ENCODE results near the gene RAB23. TPM values are rescaled to one million over a fixed set of nuclear protein-coding genes. Genes with fewer than 3 reads are reported as not detected.

RAB23 gene
- total and polyA plus RNA-seq, 2 donors (not counting 1 experiment from before 2014, with no cell fraction given): 0.12 to 0.94 TPM

GRCh38 chr6:57209030-57209429, 13.1 kb downstream of the RAB23 start:
- no peaks in the 10 kb centered on the region for H3K9me3 ChIP-seq (ENCODE audit: control extremely low read depth in 1 of 3, control insufficient read depth in 2 of 3, insufficient read depth in 1 of 3, low read length in 2 of 3)
- TF ChIP-seq CTCF (IDR thresholded peaks at IDR 0.05) (no peak), EZH2 (IDR thresholded peaks at IDR 0.05; ENCODE audit: borderline replicate concordance, insufficient read depth, low read depth, low read length, poor library complexity, severe bottlenecking) (no peak)
- no peaks in the 10 kb centered on the region for H3K27me3 ChIP-seq (replicated peaks in 1 of 4; ENCODE audit: control extremely low read depth in 1 of 4, control insufficient read depth in 3 of 4, insufficient read depth in 4 of 4, low read length in 3 of 4)
- no peaks in the 10 kb centered on the region for H3K79me2 ChIP-seq (ENCODE audit: control insufficient read depth, insufficient read depth, low read length)
- ATAC-seq (ENCODE audit: low read depth) (no peak), DNase-seq (no peak)
- H3K27ac ChIP-seq (ENCODE audit: low read length in 2 of 2): no peak overlapping the region
- POLR2A ChIA-PET: no interaction called here
- no peak overlapping the region for H3K4me3 Mint-ChIP-seq
- no peak overlapping the region for H3K27ac Mint-ChIP-seq
- no peaks in the 10 kb centered on the region for H3K9me3 Mint-ChIP-seq (ENCODE audit: insufficient read depth)
- H3K4me1 Mint-ChIP-seq: no peaks in the 10 kb centered on the region
- no peak overlapping the region for H3K9ac ChIP-seq (ENCODE audit: low read length)
- H4K20me1 ChIP-seq (ENCODE audit: control insufficient read depth, insufficient read depth, low read length, poor library complexity, severe bottlenecking): no peaks in the 10 kb centered on the region
- H3K4me2 ChIP-seq (replicated peaks; ENCODE audit: low read depth, low read length, poor library complexity, severe bottlenecking): no peak overlapping the region
- no peaks in the 10 kb centered on the region for H3K36me3 ChIP-seq (replicated peaks in 1 of 2; ENCODE audit: control extremely low read depth in 1 of 2, control insufficient read depth in 1 of 2, extremely low read depth in 1 of 2, insufficient read depth in 2 of 2, low read length in 1 of 2)
- no peaks in the 10 kb centered on the region for H3K4me1 ChIP-seq (ENCODE audit: control insufficient read depth in 2 of 2, insufficient read depth in 2 of 2, low read length in 2 of 2)
- no peaks in the 10 kb centered on the region for H3K27me3 Mint-ChIP-seq
- intact Hi-C loops (cut with micrococcal nuclease): no loop called here
- CTCF ChIA-PET: no interaction called here
- H3K4me3 ChIP-seq (ENCODE audit: control extremely low read depth in 1 of 5, extremely low read depth in 1 of 5, insufficient read depth in 1 of 5, low read depth in 2 of 5, low read length in 4 of 5): no peak overlapping the region
- no peak overlapping the region for H2AFZ ChIP-seq (ENCODE audit: insufficient read depth, low read depth, low read length, poor library complexity, severe bottlenecking)

DNA sequence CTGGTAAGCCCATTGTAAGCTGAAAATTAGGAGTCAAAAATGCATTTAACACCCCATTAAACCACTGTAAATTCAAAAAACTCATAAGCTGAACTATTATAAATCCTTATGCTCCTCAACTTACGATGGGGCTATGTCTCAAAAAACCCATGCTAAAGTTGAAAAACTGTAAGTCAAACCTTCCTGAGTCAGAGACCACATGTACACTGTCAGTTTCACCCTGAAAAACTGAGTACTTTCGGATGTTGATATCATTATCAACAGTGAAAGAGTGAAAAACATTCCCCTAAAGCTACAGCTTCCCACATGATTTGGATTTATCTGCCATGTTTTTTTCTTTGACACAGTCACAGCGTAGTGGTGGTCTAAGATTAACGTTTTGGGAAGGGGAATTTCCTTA, 14.2 kb downstream of the RAB23 start:
- H3K27me3 Mint-ChIP-seq: no peaks in the 10 kb centered on the region
- CTCF ChIA-PET: no interaction called here

More for the DNA sequence above, 14.2 kb downstream of the RAB23 start:
- DNase-seq (no peak), ATAC-seq (ENCODE audit: low read depth) (no peak)
- no peaks in the 10 kb centered on the region for H3K9me3 Mint-ChIP-seq (ENCODE audit: insufficient read depth)
- POLR2A ChIA-PET: no interaction called here
- H3K9me3 ChIP-seq (ENCODE audit: control extremely low read depth in 1 of 3, control insufficient read depth in 2 of 3, insufficient read depth in 1 of 3, low read length in 2 of 3): no peaks in the 10 kb centered on the region
- no peak overlapping the region for H2AFZ ChIP-seq (ENCODE audit: insufficient read depth, low read depth, low read length, poor library complexity, severe bottlenecking)
- no peak overlapping the region for H3K9ac ChIP-seq (ENCODE audit: low read length)
- no peaks in the 10 kb centered on the region for H3K4me1 ChIP-seq (ENCODE audit: control insufficient read depth in 2 of 2, insufficient read depth in 2 of 2, low read length in 2 of 2)
- no peaks in the 10 kb centered on the region for H3K4me1 Mint-ChIP-seq
- H3K79me2 ChIP-seq (ENCODE audit: control insufficient read depth, insufficient read depth, low read length): no peaks in the 10 kb centered on the region
- no peaks in the 10 kb centered on the region for H3K27me3 ChIP-seq (replicated peaks in 1 of 4; ENCODE audit: control extremely low read depth in 1 of 4, control insufficient read depth in 3 of 4, insufficient read depth in 4 of 4, low read length in 3 of 4)
- intact Hi-C loops (cut with micrococcal nuclease): no loop called here
- no peaks in the 10 kb centered on the region for H4K20me1 ChIP-seq (ENCODE audit: control insufficient read depth, insufficient read depth, low read length, poor library complexity, severe bottlenecking)
- H3K27ac ChIP-seq (ENCODE audit: low read length in 2 of 2): no peak overlapping the region
- H3K4me3 ChIP-seq (ENCODE audit: control extremely low read depth in 1 of 5, extremely low read depth in 1 of 5, insufficient read depth in 1 of 5, low read depth in 2 of 5, low read length in 4 of 5): no peak overlapping the region
- no peak overlapping the region for H3K4me2 ChIP-seq (replicated peaks; ENCODE audit: low read depth, low read length, poor library complexity, severe bottlenecking)
- H3K27ac Mint-ChIP-seq: no peak overlapping the region
- no peaks in the 10 kb centered on the region for H3K36me3 ChIP-seq (replicated peaks in 1 of 2; ENCODE audit: control extremely low read depth in 1 of 2, control insufficient read depth in 1 of 2, extremely low read depth in 1 of 2, insufficient read depth in 2 of 2, low read length in 1 of 2)
- no peak for TF ChIP-seq CTCF (IDR thresholded peaks at IDR 0.05)
- TF ChIP-seq EZH2 (IDR thresholded peaks at IDR 0.05; ENCODE audit: borderline replicate concordance, insufficient read depth, low read depth, low read length, poor library complexity, severe bottlenecking): no peak
- no peak overlapping the region for H3K4me3 Mint-ChIP-seq
- 86% methylated on average over 3 of the region's 4 CpGs for WGBS (ENCODE audit: insufficient coverage)
